B cell (primary cell): ENCODE data around the gene PRKAG2. TPM values are rescaled to one million over a fixed set of nuclear protein-coding genes. Genes with fewer than 3 reads are reported as not detected.

Source experiments
- ATAC-seq: fragments of 200-7000 bp; cut with Tn5 transposase; one replicate; pipeline ENCODE4 v1.10.0; 2021; ENCODE audit warnings: low read depth, mild to moderate bottlenecking, moderate number of reproducible peaks, moderate library complexity
- CTCF ChIA-PET: fragments of 350-600 bp; sonication (Branson Sonifier 250); formaldehyde crosslinking; loops from one replicate; lab custom pipeline; 2021; ENCODE audit warnings: antibody characterized with exemption, inconsistent platforms; lab: Charles Lee
- POLR2A ChIA-PET: fragments of 350-600 bp; sonication (Branson Sonifier 250); formaldehyde crosslinking; loops from one replicate; lab custom pipeline; 2021; ENCODE audit warnings: antibody characterized with exemption; lab: Charles Lee
- DNase-seq: peaks from one replicate; pipeline ENCODE4 v3.0.0; 2013
- H2AFZ ChIP-seq: 2 replicates; pipeline ENCODE4 v1.6.1; 2012; ENCODE audit warnings: mild to moderate bottlenecking, low read depth, low read length; ENCODE audit not compliant: insufficient read depth, poor library complexity, severe bottlenecking
- H3K27ac ChIP-seq, 2 donors: 1 replicate in 1 of 2; 2 replicates in 1 of 2; pipeline ENCODE4 v1.5.1; 2012 to 2013; ENCODE audit warnings: low read length in 2 of 2, mild to moderate bottlenecking in 2 of 2, moderate library complexity in 1 of 2
- H3K27me3 ChIP-seq, 4 experiments: fragments of 200-600 bp in 1 of 4; sonication (generic) in 1 of 4; replicated peaks in 1 of 4; 1 replicate in 2 of 4; 2 replicates in 2 of 4; pipeline versions ENCODE4 v1.6.1 to v1.7.0; 2013 to 2016; ENCODE audit warnings: low read length in 3 of 4, mild to moderate bottlenecking in 2 of 4, mixed read lengths in 1 of 4, moderate library complexity in 1 of 4; ENCODE audit not compliant: insufficient read depth in 4 of 4, control insufficient read depth in 3 of 4; ENCODE audit errors: control extremely low read depth in 1 of 4
- H3K36me3 ChIP-seq, 2 experiments: replicated peaks in 1 of 2; 1 replicate in 1 of 2; 2 replicates in 1 of 2; pipeline versions ENCODE4 v1.6.1 to v1.7.1; 2013; ENCODE audit warnings: low read length in 1 of 2; ENCODE audit not compliant: insufficient read depth in 2 of 2, control insufficient read depth in 1 of 2; ENCODE audit errors: control extremely low read depth in 1 of 2, extremely low read depth in 1 of 2
- H3K4me1 ChIP-seq, 2 donors: fragments of 200-600 bp in 1 of 2; sonication (generic) in 1 of 2; 1 replicate in 1 of 2; 2 replicates in 1 of 2; pipeline versions ENCODE4 v1.5.1 to v1.6.1; 2013 to 2017; ENCODE audit warnings: low read length in 2 of 2; ENCODE audit not compliant: control insufficient read depth in 2 of 2, insufficient read depth in 2 of 2
- H3K4me2 ChIP-seq: replicated peaks from 2 replicates; pipeline ENCODE3; 2012; ENCODE audit warnings: mild to moderate bottlenecking, low read depth, low read length; ENCODE audit not compliant: poor library complexity, severe bottlenecking
- H3K4me3 ChIP-seq, 5 experiments: fragments of 200-600 bp in 1 of 5; sonication (generic) in 1 of 5; 1 replicate in 3 of 5; 2 replicates in 2 of 5; pipeline versions ENCODE4 v1.5.1 to v1.7.0; 2011 to 2016; ENCODE audit warnings: low read length in 4 of 5, mild to moderate bottlenecking in 4 of 5, low read depth in 2 of 5, control low read depth in 1 of 5, moderate library complexity in 1 of 5; ENCODE audit not compliant: insufficient read depth in 1 of 5; ENCODE audit errors: control extremely low read depth in 1 of 5, extremely low read depth in 1 of 5
- H3K79me2 ChIP-seq: fragments of 200-600 bp; sonication (generic); one replicate; pipeline ENCODE4 v1.6.0; 2016; ENCODE audit warnings: low read length; ENCODE audit not compliant: control insufficient read depth, insufficient read depth
- H3K9ac ChIP-seq: fragments of 200-600 bp; sonication (generic); 2 replicates; pipeline ENCODE4 v1.6.1; 2017; ENCODE audit warnings: mild to moderate bottlenecking, low read length, moderate library complexity
- H3K9me3 ChIP-seq, 3 donors: one replicate each; pipeline versions ENCODE4 v1.6.1 to v1.7.1; 2013; ENCODE audit warnings: low read length in 2 of 3; ENCODE audit not compliant: control insufficient read depth in 2 of 3, insufficient read depth in 1 of 3; ENCODE audit errors: control extremely low read depth in 1 of 3
- H4K20me1 ChIP-seq: 2 replicates; pipeline ENCODE4 v1.6.0; 2012; ENCODE audit warnings: mild to moderate bottlenecking, low read length; ENCODE audit not compliant: insufficient read depth, control insufficient read depth, poor library complexity, severe bottlenecking
- H3K27ac Mint-ChIP-seq: one replicate; pipeline ENCODE4 v1.8.0; 2021; ENCODE audit warnings: mixed read lengths
- H3K27me3 Mint-ChIP-seq: one replicate; pipeline ENCODE4 v1.8.0; 2021; ENCODE audit warnings: mixed read lengths
- H3K4me1 Mint-ChIP-seq: one replicate; pipeline ENCODE4 v1.8.0; 2021; ENCODE audit warnings: mixed read lengths
- H3K4me3 Mint-ChIP-seq: one replicate; pipeline ENCODE4 v1.8.0; 2021; ENCODE audit warnings: mixed read lengths
- H3K9me3 Mint-ChIP-seq: one replicate; pipeline ENCODE4 v1.8.0; 2022; ENCODE audit warnings: mixed read lengths; ENCODE audit not compliant: insufficient read depth
- EZH2 ChIP-seq: IDR thresholded peaks from 2 replicates; pipeline ENCODE4 v1.6.1; 2012; ENCODE audit warnings: borderline replicate concordance, low read depth, mild to moderate bottlenecking, moderate library complexity, low read length; ENCODE audit not compliant: insufficient read depth, poor library complexity, severe bottlenecking
- WGBS: methylation state at CpG from one replicate; pipeline ENCODE4 v1.1.5; 2013; ENCODE audit warnings: missing lambda C conversion rate; ENCODE audit not compliant: insufficient coverage; 5-methylcytosine and 5-hydroxymethylcytosine counted together
- intact Hi-C: fragments of 100-400 bp; cut with micrococcal nuclease; formaldehyde crosslinking; loops from one replicate; pipeline ENCODE4 v1.10.0; 2022
- polyA plus RNA-seq: library from polyadenylated mRNA; depleted of rRNA; stranded (reverse); fragments of >200 nt; gene quantifications from 2 replicates; pipeline ENCODE4 v1.2.3, GENCODE V29; 2012
- total RNA-seq, 2 donors: library from RNA; stranded (reverse); fragments of 120-200 nt in 1 of 2; gene quantifications; 1 replicate in 1 of 2; 2 replicates in 1 of 2; pipeline versions ENCODE4 v1.2.3 to v1.2.4, GENCODE V29; 2013 to 2022
- TF ChIP-seq, protein P1 (sequence below): fragments of 200-600 bp; IDR thresholded peaks from one replicate; pipeline ENCODE4 v1.8.0; 2022; ENCODE audit warnings: antibody characterized with exemption, mild to moderate bottlenecking

PRKAG2 gene
- total and polyA plus RNA-seq, 2 donors (not counting 1 experiment from before 2014, with no cell fraction given): 22.1 to 56.3 TPM

GRCh38 chr7:151679071-151679708 lies 197.7 kb downstream of the PRKAG2 start:
- no peak overlapping the region for H3K27ac ChIP-seq
- no peak overlapping the region for H3K9ac ChIP-seq
- no peaks in the 10 kb centered on the region for H3K79me2 ChIP-seq
- CTCF ChIA-PET: no interaction called here
- H3K27me3 ChIP-seq: no peaks in the 10 kb centered on the region
- peaks cover 0 to 5% of the 10 kb centered on the region in 2 experiments for H3K36me3 ChIP-seq
- H3K9me3 ChIP-seq: no peaks in the 10 kb centered on the region
- intact Hi-C loops: no loop called here
- no peaks in the 10 kb centered on the region for H3K27me3 Mint-ChIP-seq
- POLR2A ChIA-PET: no interaction called here
- H3K4me1 ChIP-seq: peaks cover 0 to 4% of the 10 kb centered on the region in 2 donors
- no peaks in the 10 kb centered on the region for H3K9me3 Mint-ChIP-seq
- peaks cover 15% of the 10 kb centered on the region for H3K4me1 Mint-ChIP-seq
- no peak overlapping the region for H3K4me3 ChIP-seq
- no peaks in the 10 kb centered on the region for H4K20me1 ChIP-seq
- H3K4me2 ChIP-seq: no peak overlapping the region
- DNase-seq (no peak), ATAC-seq (no peak)
- WGBS: 16% methylated on average over 6 of the region's 8 CpGs
- H3K4me3 Mint-ChIP-seq: no peak overlapping the region
- H2AFZ ChIP-seq: no peak overlapping the region
- H3K27ac Mint-ChIP-seq: no peak overlapping the region
- TF ChIP-seq, protein P1, sequence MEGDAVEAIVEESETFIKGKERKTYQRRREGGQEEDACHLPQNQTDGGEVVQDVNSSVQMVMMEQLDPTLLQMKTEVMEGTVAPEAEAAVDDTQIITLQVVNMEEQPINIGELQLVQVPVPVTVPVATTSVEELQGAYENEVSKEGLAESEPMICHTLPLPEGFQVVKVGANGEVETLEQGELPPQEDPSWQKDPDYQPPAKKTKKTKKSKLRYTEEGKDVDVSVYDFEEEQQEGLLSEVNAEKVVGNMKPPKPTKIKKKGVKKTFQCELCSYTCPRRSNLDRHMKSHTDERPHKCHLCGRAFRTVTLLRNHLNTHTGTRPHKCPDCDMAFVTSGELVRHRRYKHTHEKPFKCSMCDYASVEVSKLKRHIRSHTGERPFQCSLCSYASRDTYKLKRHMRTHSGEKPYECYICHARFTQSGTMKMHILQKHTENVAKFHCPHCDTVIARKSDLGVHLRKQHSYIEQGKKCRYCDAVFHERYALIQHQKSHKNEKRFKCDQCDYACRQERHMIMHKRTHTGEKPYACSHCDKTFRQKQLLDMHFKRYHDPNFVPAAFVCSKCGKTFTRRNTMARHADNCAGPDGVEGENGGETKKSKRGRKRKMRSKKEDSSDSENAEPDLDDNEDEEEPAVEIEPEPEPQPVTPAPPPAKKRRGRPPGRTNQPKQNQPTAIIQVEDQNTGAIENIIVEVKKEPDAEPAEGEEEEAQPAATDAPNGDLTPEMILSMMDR: no peak

DNA sequence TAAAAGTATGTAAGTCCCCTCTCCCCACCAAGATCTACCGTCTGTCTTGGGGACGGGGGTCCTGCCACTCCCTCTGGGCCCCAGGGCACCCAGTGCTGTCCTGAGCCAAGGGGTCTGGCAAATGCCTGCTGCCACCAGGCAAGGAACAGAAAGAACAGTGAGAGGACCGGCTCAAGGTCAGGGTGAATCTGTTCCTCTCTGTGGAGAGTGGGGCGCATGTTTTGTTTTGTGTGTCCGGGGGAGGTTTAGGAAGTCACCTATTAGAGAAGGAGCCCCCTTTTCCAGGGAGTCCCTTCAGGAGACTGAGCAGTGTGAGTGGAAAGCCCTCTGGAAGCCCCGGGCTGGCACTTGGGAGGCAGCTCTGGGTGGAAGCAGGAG lies 198.7 kb downstream of the PRKAG2 start:
- no peak for ATAC-seq
- no peak overlapping the region for H2AFZ ChIP-seq
- no peak for TF ChIP-seq EZH2
- TF ChIP-seq, protein P1: no peak
- H3K27ac ChIP-seq: no peak overlapping the region
- H3K79me2 ChIP-seq: no peaks in the 10 kb centered on the region
- Mint-ChIP-seq H3K27ac (no peak overlapping the region), H3K4me3 (no peak overlapping the region), H3K27me3 (no peaks in the 10 kb centered on the region), H3K9me3 (no peaks in the 10 kb centered on the region), H3K4me1 (peaks cover 15% of the 10 kb centered on the region)
- no peak for DNase-seq
- CTCF ChIA-PET: no interaction called here
- H3K36me3 ChIP-seq: peaks cover 0 to 10% of the 10 kb centered on the region in 2 experiments
- POLR2A ChIA-PET: no interaction called here
- no peak overlapping the region for H3K4me3 ChIP-seq
- H3K9ac ChIP-seq: no peak overlapping the region
- peaks cover 0 to 4% of the 10 kb centered on the region in 2 donors for H3K4me1 ChIP-seq
- H3K4me2 ChIP-seq: no peak overlapping the region
- H4K20me1 ChIP-seq: no peaks in the 10 kb centered on the region
- intact Hi-C loops: no loop called here
- no peaks in the 10 kb centered on the region for H3K9me3 ChIP-seq
- no peaks in the 10 kb centered on the region for H3K27me3 ChIP-seq
- WGBS: 81% methylated on average over 3 of the region's 6 CpGs
